ES-I3 (cell line): ENCODE measurements around the gene FBXL16.

Experiments
- H3K36me3 ChIP-seq: 2 replicates; pipeline ENCODE4 v1.6.1; 2013; ENCODE audit warnings: mild to moderate bottlenecking, low read length, control low read depth, moderate library complexity; ENCODE audit not compliant: insufficient read depth
- H3K4me1 ChIP-seq: 2 replicates; pipeline ENCODE4 v1.6.1; 2013; ENCODE audit warnings: mild to moderate bottlenecking, control low read depth, low read length; ENCODE audit not compliant: insufficient read depth
- H3K9ac ChIP-seq: 2 replicates; pipeline ENCODE4 v1.6.1; 2013; ENCODE audit warnings: low read depth, mild to moderate bottlenecking, low read length, moderate library complexity
- H3K9me3 ChIP-seq: 2 replicates; pipeline ENCODE4 v1.6.1; 2013; ENCODE audit warnings: mild to moderate bottlenecking, low read length, moderate library complexity; ENCODE audit not compliant: control insufficient read depth, insufficient read depth

Gene FBXL16

GRCh38 chr16:645852-646678 is 59.5 kb downstream of the FBXL16 start:
- Histone ChIP-seq H3K9ac (no peak overlapping the region), H3K9me3 (no peaks in the 10 kb centered on the region), H3K36me3 (no peaks in the 10 kb centered on the region), H3K4me1 (no peaks in the 10 kb centered on the region)

GRCh38 chr16:644556-644955 is 61.0 kb downstream of the FBXL16 start:
- H3K9me3 ChIP-seq = no peaks in the 10 kb centered on the region
- H3K9ac ChIP-seq = no peak overlapping the region
- no peaks in the 10 kb centered on the region for H3K36me3 ChIP-seq
- no peaks in the 10 kb centered on the region for H3K4me1 ChIP-seq

GRCh38 chr16:643050-643368 is 62.6 kb downstream of the FBXL16 start:
- H3K9ac ChIP-seq = peak overlapping the region; percentile 70; the same call in 1 of the 2 replicates
- no peaks in the 10 kb centered on the region for H3K36me3 ChIP-seq
- peaks cover 9% of the 10 kb centered on the region; the same call in 1 of the 2 replicates for H3K4me1 ChIP-seq

More at GRCh38 chr16:643050-643368, 62.6 kb downstream of the FBXL16 start:
- H3K9me3 ChIP-seq = no peaks in the 10 kb centered on the region
